Astrocyte of the cerebellum (primary cell): ENCODE measurements around the gene CAMK2B.

ENCODE experiments used
- DNase-seq: peaks from one replicate; pipeline ENCODE4 v3.0.0-alpha.2; 2011; ENCODE audit warnings: low read depth
- H3K4me3 ChIP-seq: 2 replicates; pipeline ENCODE4 v1.5.1; 2011; ENCODE audit warnings: mild to moderate bottlenecking, low read depth, low read length, moderate library complexity
- in situ Hi-C: cut with HindIII; loops from 2 replicates; pipeline ENCODE4 v1.10.0; 2017; ENCODE audit warnings: low sequenced_read_pairs
- TF ChIP-seq, protein P1 (sequence below): IDR thresholded peaks from 2 replicates; pipeline ENCODE4 v1.5.1; 2012; ENCODE audit warnings: low read length, low read depth, moderate library complexity, mild to moderate bottlenecking; ENCODE audit errors: missing control alignments

CAMK2B gene

GRCh38 chr7:44229546-44230105, 95.8 kb downstream of the CAMK2B start:
- in situ Hi-C loops, result loop anchor here (25.0 kb wide), 1 partner anchor 333 kb away; the partner anchor contains the start of gene DDX56
- TF ChIP-seq, protein P1, sequence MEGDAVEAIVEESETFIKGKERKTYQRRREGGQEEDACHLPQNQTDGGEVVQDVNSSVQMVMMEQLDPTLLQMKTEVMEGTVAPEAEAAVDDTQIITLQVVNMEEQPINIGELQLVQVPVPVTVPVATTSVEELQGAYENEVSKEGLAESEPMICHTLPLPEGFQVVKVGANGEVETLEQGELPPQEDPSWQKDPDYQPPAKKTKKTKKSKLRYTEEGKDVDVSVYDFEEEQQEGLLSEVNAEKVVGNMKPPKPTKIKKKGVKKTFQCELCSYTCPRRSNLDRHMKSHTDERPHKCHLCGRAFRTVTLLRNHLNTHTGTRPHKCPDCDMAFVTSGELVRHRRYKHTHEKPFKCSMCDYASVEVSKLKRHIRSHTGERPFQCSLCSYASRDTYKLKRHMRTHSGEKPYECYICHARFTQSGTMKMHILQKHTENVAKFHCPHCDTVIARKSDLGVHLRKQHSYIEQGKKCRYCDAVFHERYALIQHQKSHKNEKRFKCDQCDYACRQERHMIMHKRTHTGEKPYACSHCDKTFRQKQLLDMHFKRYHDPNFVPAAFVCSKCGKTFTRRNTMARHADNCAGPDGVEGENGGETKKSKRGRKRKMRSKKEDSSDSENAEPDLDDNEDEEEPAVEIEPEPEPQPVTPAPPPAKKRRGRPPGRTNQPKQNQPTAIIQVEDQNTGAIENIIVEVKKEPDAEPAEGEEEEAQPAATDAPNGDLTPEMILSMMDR, result no peak
- DNase-seq, result no peak
- H3K4me3 ChIP-seq, result no peak overlapping the region

DNA sequence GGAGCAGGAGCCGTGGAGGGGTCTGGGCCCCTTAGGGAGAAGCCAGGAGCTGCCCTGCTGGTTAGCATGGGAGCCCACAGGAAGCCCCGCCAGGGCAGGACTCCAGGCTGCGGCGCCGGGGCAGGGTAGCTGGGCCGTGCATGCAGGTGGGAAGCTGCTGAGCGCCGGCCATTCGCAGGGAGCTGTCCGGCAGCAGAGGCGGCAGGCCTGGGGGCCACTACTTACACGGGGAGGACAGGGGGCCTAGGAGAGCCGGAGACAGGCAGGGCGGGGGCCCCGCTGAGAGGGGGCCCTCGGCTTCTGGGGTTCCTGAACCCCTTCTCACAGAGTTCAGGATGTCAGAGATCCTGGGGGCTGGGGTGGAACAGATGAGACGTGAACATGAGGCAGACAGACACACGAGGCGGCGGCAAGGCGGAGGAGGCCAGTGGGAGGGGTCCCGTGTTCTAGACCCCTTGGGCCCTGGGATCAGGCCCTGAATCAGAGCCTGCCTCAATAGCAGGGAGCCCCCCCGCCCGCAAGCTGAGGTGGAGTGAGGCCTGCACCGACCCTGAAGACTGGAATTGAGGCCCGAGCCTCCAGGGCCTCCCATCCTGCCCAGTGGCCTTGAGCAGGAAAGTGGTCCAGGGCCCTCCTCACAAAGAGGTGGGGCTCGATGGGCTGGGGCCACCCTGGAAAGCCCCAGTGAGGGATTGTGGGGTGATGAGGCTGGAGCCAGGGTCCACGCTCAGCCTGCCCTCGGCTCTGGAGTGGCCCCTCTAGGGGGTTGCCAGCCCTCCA, 96.6 kb downstream of the CAMK2B start:
- in situ Hi-C loops, result loop anchor here (25.0 kb wide), 1 partner anchor 334 kb away; the partner anchor contains the start of gene DDX56
- no peak for DNase-seq
- no peak overlapping the region for H3K4me3 ChIP-seq
- TF ChIP-seq, protein P1, result no peak

DNA sequence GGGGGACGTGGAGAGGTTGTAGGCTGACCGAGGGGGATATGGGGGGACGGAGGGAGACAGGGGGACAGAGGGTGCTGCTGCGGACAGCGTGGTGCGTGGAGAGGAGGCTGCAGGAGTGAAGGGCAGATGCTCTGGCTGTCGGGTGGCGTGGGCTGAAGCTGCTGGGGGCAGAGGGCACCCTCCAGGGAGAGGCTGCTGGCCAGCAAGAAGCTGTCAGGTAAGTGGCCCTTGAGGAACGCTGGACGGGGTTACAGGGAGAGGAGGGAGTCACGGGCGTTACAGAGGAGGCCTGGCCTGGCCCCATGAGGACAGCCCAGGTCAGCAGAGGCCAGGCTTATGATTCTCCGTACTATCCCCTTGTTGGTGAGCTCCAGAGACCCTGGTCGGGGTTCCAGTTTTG, 97.5 kb downstream of the CAMK2B start:
- no peak for DNase-seq
- in situ Hi-C loops, result loop anchor here (25.0 kb wide), 1 partner anchor 334 kb away; the partner anchor contains the start of gene DDX56
- TF ChIP-seq, protein P1, result no peak
- no peak overlapping the region for H3K4me3 ChIP-seq

DNA sequence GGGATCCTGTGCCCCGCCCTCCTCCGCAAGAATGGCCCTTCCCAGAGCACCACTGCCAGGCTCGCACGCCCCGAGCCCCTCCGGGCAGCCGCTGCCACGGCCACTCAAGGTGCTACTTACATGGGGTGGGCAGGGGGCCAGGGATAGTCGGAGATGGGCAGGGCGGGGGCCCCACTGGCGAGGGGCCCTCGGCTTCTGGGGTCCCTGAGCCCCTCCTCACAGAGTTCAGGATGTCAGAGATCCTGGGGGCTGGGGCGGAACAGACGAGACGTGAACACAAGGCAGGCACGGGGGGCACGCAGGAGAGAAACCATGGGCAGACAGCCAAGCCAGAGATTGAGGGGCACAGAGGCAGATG, 99.0 kb downstream of the CAMK2B start:
- in situ Hi-C loops, result loop anchor here (25.0 kb wide), 1 partner anchor 336 kb away; the partner anchor contains the start of gene DDX56
- TF ChIP-seq, protein P1, result no peak

DNA sequence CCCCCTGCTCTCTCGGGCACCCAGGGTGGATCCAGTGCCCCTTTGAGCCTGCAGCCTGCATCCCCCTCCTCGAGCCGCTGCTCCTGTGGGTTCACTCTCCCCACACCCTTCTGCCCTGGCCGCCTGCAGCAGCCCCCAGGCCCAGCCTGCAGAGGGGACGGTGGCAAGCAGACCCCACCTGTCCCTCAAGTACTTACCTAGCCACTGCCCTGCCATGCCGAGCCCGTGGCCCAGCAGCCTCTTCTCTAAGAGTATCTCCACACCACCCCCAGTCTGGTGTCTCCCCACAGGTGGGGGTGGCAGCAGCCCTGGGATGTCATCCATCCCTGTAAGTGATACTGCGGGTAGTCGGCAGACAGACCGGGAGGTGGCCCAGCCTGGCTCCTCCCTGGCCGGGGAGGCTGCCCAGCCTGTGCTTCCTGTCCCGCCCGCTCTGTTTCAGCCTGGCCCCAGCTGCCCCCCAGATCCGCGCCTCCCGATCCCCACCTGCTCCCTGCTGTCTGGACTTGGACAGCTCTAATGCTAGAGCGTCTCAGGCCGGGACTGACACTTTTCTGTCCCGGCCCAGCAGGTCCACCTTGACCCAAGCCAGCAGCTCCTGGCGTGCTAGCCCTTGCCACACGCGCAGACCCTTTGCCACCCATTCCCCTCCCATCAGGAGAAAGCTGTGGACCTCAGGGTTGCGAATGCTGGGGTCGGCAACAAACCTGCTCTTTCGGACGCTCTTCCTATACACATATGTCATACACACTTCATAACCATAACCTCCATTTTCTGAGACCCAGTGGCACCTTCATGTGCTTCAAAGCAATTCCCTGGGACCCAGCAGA, 99.6 kb downstream of the CAMK2B start:
- DNase-seq, result no peak
- in situ Hi-C loops, result loop anchor here (25.0 kb wide), 1 partner anchor 337 kb away; the partner anchor contains the start of gene DDX56
- no peak overlapping the region for H3K4me3 ChIP-seq
- TF ChIP-seq, protein P1, result no peak

More for the DNA sequence above, 99.0 kb downstream of the CAMK2B start:
- DNase-seq, result no peak
- no peak overlapping the region for H3K4me3 ChIP-seq

DNA sequence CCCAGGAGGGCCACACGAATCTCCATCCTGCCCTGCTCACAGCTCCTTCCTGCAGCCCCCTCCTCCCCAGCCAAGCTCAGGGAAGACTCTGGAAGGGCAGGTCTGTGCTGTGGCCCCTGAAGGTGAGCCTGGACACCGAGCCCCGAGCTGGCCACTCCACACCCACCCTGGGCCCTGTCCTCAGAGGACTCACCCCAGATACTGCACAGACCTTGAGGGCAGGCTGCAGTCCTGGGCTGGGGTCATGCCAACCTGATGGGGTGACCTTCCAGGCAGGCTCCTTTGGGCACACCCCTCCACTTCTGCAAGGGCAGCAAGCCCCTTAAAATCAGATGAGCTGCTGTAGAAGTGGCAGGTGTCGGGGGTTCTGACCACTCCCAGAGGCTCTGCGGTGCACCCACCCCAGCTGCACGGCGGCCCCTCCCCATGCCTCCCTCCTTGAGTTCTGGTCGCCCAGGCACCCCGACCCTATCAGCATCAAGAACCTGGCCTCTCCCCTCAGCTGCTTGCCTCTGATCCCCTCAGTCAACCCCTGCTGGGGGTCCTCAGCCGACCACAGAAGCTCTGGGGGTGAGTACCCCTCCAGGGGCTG, 100.3 kb downstream of the CAMK2B start:
- in situ Hi-C loops, result loop anchor here (25.0 kb wide), 1 partner anchor 337 kb away; the partner anchor contains the start of gene DDX56
- DNase-seq, result no peak
- no peak overlapping the region for H3K4me3 ChIP-seq
- TF ChIP-seq, protein P1, result no peak
